ENCODE results near the gene GRAMD1B.
"Not testable (repeated sequence)": the region's sequence is repeated elsewhere in the genome, so short reads cannot be mapped to it uniquely, and the experiment has no call there.

The GRAMD1B gene

DNA sequence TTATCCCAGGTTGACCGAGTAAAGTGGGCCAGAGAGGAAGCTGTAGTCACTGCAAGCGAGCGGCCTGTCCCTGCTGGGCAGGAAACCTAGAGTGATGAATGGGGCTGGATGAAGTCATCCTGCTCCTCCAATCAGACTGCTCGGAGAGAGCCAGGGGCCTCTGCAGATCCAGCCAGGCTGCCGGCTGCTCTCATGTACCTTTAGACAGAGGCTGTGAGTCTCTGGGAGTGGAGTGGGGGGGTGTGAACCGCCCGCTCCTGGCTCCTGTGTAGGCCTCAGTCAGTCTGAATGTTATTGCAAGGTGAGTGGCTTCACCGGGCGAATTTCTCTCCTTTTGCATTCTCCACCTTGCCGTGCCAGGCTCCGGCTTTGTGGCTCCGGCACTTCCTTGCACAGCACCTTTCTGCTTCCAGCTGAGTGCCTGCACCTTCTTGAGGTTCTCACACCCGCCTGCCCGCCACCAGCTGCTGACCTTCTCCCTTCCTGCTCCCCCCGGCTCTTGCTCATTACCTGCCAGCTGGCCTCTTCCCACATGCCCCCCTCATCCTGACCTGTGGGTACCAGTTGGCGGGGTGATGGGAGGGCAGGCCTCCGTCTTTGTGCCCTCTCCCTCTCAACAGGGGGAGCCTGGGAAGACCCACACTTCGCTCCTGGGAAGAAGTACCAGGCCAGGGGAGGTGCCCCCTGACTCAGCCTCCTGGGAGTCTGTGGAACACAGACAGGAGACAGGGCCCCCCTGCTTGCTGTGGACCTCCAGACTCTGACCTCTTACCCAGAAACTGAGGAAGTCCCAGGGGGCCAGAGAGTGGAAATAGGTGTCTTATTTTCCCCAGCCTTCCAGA, 79.9 kb downstream of the GRAMD1B start:
- no peak for DNase-seq (ENCODE audit: low read depth)

DNA sequence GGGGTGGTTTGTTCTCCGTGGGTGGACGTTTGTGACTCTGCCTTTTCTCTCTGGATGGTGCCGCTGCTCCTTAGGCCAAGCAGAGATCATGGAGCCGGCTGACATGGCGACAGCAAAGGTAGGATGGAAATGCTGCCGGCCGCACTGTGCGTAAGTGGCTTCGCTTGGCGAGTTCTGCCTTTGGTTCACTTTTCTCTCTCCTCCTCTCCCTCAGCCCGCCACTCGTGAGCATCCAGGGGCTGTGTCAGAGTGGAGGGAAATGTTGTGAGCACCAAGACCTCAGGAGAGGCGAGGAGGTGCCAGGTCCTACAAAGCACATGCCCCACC, 80.5 kb downstream of the GRAMD1B start:
- DNase-seq (ENCODE audit: low read depth), result no peak

DNA sequence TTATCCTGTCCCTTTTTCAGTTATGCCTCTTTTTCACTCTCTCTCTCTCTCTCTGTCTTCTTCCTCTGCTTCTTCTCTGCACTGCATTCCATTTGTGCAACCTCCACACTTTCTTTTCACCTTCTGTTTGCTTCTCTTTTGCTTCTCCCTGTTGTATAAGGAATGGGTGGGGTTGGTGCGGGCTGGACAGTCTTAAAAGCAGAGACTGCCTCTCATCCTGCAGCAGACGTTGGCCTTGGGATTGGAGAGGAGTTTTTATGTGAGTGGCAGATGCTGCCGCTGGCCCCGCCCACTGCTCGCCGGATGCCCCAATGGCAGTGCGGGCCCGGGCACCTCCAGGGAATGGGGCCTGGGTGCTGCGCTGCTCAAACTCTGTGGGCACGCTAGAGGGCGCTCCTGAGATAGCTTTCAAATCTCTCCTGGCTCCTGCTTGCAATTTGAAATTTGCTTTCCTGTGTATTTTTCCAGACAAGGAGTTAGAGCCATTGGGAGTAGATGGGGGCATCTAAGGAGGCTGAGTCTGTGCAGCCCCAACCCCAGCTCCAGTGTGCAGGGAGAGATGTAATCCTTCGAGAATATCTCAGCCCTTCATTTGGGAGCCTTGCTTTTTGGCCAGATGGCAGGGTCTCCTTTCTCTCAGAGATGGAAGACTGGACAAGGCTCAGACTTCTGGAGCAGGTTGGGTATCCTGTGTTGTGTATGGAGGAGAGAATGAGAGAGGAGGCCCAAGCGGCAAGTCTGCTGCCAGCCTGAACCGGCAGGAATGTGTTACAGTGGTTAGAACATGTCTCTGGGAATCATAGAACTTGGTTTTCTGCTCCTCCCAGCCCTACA, 81.2 kb downstream of the GRAMD1B start:
- DNase-seq (ENCODE audit: low read depth), result peak; percentile 64

DNA sequence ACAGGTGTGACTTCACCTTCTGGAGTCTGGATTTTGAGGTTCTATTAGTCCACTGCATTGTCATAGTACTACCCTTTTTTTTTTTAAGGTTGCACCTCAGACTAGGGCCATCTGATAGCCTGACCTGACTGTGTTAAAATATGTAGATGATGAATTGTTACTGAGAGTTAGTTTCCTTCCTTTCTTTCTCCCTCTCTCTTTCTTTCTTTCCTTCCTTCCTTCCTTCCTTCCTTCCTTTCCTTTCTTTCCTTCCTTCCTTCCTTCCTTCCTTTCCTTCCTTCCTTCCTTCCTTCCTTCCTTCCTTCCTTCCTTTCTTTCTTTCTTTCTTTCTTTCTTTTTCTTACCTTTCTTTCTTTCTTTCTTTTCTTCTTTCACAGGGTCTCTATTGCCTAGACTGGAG, 83.2 kb downstream of the GRAMD1B start:
- DNase-seq (ENCODE audit: low read depth), result not testable (repeated sequence)

DNA sequence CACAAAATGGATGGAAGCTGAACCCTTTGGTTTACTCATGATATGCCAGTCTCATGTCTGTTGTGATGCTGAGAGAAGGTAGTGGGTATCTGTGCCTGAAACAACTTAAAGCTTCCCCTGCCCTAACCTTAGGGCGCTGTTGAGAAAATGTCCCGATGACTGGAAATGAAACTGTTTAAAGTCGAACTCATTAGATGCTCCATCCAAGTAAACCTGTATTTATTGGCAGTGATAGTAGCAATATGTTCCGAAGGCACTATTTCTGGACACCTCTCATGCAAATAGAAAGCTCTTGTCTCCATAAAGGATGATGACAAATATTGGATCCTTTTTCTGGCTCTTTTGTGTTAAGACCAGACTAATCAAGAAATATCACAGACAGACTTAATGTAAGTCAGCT, 86.2 kb downstream of the GRAMD1B start:
- no peak for DNase-seq (ENCODE audit: low read depth)

DNA sequence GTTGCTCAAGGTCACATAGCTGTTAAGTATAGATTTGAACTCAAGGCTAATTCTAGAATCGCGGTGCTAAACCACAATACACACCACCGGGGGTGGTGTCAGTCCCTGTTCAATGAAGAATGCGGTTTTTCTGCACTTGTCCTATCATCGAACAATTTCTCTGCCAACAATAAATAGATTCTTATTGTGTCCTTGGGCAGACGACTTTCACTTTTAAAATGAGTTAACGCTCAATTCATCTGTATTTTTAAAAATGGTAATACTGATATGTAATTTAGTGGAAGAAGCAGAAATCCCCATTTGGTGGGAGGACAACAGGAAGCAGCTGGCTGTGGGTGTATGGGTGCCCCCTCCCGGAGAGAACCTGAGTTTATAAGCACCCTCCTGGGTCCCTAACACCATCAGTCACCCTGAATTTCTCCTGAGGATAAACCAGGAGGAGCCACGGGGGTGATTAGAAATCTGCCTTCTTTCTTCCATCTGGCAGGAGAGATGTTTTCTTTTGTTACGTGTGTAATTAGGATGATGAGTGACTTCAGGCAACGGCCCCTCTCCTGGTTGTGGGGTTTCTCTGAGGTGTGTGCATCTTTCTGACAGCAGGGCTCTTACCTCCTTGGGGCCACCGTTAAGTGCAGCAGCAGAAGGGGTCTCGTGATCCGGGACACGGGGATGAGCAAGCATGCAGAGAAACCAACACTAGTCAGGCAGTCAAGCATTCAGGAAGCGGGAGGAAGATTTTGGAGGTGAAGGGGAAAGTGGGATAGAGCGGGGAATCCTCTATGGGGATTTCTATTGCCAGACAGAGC, 87.7 kb downstream of the GRAMD1B start:
- no peak for DNase-seq (ENCODE audit: low read depth)

DNA sequence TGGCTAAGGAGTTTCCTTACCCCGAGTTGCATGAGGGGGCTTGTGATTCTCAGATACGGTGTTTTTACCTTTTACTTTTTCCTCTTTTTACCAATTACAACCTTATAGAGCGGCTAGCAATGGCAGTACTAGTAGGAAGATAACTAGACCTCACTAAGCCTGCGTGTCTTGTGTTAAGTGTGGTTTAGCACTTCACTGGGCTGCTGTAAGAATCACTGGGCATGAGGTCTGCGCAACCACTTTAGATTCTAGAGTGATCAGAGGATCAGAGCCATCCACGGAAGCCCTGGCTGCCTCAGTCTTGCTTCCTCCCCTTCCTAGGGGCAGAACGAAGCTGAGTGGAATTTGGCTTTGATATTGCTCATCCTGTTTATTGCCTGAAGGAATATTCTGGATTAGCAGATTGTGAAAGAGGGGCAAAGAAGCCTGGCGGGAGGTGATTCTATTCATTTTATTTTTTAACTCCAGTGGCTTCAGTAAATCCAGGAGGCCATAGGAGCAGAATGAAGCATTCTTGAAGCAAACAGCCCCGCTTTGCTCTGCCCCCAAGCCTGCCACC, 88.5 kb downstream of the GRAMD1B start:
- no peak for DNase-seq (ENCODE audit: low read depth)

DNA sequence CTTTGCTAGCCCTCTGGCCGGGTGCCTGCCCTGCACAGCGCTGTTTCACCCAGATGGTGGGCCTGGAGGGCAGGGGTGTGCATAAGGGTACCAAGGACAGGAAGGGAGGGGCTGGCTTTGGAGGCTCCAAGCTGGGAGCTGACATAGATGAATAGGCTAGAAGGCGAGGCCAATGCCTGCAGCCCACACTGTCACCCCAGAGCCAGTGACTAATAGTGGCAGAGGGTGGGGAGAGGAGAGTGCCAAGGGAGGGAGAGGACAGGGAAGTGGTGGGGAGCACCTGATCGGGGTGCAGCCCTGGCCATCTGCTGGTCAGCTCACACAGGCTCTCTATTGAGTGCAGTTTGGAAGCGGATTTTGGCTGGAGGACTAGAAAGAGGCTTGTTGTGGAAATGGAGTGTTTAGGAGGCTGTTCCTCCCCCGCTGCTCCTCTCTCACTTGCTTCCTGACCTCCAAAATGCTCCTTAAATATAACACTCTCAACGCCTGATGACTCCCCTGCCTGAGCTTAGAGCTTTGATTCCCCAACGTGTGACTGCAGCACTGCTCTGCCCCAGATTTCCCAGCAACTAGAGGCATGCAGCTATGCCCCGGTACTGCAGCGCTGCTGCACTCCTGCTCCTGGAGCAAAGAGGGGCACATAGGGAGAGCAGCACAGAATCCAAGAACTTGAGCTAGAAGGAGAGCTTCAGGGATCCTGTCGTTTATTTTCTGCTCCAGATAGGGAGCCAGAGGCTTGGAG, 89.2 kb downstream of the GRAMD1B start:
- DNase-seq (ENCODE audit: low read depth), result no peak

DNA sequence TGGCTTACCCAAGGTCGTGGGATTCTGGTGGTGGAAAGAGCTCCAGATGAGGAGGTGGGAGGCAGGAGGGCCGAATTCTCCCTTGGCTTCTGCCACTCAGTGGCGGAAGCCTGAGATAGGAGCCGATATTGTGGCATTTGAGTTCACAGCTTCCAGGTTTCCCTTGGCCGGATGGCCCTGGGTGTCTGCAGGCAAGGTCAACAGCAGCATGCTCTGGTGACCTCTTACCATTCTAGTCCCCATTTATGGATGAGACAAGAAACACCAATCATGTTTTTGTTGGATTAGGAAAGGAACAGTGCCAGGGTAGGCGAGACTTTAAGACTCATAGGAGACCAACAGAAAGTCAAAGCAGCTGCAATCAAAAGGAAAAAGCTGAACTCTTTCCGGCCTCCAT, 89.7 kb downstream of the GRAMD1B start:
- no peak for DNase-seq (ENCODE audit: low read depth)

DNA sequence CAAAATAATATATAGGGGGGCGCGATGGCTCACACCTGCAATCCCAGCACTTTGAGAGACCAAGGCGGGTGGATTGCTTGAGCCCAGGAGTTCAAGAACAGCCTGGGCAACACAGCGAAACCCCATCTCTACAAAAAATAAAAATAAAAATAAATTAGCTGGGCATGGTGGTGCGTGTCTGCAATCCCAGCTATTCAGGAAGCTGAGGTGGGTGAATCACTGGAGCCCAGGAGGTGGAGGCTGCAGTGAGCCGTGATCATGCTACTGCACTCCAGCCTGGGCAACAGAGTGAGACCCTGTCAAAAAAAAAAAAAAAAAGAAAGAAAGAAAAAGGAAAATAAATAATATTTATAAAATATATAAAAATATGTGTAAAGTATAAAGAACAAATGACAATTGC, 90.4 kb downstream of the GRAMD1B start:
- not testable (repeated sequence) for DNase-seq (ENCODE audit: low read depth)

DNA sequence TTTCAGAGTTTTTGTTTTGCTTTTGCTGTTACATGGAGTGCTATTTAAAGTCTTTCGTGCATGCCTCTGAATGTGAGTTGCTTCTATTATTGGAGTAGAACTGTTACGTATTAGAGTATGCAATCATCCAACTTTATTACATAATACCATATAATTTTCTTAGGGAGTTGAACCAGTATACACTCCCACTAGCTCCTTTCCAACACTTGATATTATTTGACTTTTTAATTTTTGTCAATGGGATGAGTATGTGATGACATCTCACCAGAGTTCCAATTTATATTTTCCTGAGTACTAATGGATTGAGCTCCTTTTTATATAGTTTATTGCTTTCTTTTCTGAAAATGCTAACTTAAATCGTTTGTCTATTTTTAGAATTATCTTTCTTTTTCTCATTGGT, 90.9 kb downstream of the GRAMD1B start:
- no peak for DNase-seq (ENCODE audit: low read depth)

DNA sequence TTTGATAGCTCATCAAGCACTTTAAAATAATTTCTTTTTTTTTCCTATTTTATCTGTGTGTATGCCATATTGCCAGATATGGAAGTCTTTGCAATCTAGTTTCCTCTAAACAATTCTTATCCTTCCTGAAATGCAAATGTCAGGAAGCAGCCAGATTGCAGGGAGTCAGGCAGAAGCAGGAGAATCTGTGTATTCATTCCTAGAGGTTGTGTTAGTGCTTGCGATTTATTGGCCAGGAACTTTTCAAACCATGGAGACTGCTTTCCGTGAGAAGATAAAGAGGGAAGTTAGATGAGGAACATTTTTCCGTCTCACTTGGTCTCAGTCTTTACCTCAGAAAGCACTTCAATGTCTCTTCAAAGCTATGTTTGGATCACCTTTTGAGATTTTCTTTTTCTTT, 91.9 kb downstream of the GRAMD1B start:
- DNase-seq (ENCODE audit: low read depth), result no peak

DNA sequence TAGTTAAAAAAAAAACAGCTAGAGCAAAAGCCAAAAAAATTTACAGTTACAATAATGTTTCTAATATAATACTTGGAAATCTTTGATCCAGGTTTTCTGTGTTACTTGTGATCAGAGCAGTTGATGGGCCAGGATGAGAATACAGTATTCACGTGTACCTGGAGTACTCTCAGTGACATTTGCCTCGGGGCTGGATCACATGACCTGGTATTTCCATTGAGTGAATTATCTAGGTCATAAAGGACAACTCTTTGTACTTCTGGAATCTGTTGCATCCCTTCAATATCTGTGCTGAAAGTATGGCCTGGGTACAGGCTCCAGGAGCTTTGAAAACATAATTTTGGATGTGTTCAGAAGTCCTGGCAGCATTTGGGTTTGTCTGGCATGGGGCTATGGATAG, 93.5 kb downstream of the GRAMD1B start:
- no peak for DNase-seq (ENCODE audit: low read depth)

DNA sequence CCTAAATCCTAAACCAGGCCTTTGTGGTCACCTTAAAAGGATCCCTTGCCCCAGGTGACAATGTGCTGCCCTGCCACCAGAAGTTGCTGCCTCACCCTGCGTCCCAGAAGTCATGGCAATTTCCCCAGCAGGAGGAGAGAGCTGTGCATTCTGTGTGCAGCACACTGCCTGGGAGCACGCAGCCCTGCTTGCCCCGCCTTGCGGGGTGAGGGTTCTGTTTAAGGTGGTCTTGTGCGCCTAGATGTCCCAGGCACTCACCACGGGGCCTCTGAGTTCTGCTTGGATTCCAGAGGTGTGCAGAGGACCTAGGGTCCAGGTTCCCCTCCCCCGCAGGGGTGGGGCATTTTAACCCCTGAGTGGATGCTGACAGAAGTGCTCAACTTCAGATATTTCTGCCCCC, 95.0 kb downstream of the GRAMD1B start:
- DNase-seq (ENCODE audit: low read depth), result no peak

DNA sequence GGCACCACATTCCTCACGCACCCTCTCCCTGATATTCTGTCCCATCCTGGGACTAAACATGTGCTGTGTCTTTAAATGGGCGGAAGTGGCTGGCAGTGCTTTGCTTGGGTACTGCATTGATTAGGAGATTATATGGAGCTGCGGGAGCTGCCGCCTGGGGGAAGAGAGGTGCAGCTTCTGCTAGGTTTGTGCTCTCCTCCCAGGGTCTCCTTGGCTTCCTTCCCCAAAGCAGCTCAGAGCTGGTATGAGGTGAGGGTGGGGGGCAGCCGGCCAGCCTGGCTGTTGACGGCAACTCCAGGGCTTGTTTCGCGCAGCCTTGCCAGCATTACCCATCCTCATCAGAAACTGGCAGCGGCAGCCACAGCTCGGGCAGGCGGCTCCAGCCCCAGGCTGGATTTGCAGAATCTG, 95.4 kb downstream of the GRAMD1B start:
- no peak for DNase-seq (ENCODE audit: low read depth)

DNA sequence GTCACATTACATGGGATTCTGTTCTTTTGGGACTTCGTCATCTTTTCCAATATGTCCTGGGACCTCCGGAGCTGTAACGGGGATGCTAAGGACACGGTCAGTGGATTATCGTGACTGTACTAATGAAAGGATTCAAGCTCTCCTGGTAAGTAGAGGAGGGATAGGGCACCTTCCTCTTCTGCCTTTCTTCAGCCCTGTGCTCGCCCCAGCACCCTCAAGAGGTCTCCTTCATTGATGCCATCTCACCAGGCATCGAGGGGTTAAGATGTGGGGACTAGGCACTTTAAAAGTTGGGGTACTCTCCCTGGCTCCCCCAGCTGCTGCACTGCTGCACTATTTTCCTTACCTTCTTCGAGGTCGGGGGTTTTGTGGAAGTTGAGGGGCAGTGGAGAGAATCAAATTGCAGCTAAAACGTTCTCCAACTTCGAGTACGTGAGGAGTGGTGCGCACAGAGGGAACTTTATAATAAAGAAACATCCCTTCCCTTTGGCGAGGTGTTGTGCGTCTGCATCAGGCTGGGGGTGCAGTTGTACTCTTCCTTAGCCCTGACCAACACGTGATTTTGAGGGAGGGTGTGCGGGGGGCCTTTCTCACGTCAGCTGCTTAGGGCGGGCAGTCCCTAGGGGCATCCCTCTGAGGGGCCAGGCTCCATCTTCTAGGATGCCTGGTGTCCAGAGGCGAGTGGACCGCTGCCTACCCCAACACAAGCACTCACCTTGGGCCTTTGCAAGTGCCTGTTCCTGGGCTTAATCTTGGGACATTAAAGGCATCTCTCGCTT, 96.1 kb downstream of the GRAMD1B start:
- no peak for DNase-seq (ENCODE audit: low read depth)

DNA sequence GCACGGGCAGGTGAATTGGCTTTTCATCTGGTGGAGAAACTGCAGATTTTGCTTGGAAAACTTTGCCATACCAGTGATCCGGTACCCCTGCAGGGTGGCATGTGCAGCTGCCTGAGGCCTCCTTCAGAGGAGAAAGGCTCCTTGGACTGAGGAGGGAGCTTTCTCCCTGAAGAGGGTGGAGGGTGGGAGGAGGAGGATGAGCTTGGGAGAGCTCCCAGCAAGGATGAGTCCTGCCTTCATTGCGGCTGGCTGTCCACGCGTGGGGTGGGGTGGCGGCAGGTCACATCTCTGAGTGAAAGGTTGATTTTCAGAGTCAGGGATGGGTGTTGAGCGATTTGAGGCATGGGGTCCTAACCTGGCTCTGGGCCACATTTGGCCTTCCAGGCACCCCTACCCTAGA, 96.8 kb downstream of the GRAMD1B start:
- no peak for DNase-seq (ENCODE audit: low read depth)

DNA sequence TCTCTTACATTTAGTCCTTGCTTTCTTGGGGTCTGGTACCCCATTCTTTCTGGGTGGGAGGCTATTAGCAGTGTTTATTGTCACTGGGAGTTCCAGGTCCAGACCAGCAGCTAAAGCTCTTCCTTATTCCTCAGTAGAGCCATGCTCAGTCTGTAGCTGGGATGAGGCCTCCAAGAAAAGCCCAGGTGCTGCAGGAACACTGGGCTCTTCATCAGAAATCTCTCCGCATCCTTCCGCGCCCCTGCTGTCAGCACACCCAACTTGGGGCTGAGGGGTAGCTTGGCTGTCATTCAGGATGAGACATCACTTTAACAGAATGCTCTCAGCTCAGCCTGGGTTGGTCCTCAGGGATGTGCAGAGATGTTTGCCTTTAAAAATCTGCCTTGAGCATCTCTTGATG, 97.5 kb downstream of the GRAMD1B start:
- DNase-seq (ENCODE audit: low read depth), result no peak

DNA sequence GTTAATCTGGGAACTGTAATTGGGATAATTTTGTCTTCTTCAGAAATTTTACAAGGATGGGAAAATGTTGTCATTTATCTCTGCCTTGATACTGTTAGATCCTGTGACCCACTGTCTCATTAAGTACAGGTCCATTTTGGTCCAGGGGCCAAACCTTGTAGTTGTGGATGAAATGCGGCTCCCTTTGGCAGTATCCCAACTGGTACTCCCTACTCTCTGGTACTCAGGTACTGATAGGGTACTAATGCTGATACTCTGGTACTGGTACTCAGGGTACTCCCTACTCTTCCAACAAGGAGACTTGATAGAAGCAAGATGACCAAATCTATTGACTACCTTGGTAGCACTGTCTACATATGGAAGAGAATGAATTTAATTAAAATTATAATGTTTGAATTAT, 97.9 kb downstream of the GRAMD1B start:
- DNase-seq (ENCODE audit: low read depth), result no peak

DNA sequence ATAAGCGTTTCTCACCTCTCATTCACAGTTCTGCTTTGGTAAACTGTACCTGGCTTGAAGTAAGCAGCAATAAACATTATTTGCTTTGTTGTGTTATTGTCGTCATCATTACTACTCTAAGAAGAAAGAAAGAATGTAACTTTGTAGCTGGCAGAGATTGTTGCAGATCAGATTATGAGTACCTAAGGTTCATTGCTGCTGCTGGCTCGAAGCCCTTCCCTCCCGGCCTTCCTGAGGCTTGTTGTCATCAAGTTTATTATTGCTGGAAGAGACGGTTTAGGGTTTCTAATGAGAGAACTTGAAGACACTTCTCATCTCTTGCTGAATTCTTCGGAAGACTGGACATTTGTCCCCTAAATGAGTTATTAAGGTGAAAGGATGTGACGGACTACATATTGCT, 101.3 kb downstream of the GRAMD1B start:
- no peak for DNase-seq (ENCODE audit: low read depth)

DNA sequence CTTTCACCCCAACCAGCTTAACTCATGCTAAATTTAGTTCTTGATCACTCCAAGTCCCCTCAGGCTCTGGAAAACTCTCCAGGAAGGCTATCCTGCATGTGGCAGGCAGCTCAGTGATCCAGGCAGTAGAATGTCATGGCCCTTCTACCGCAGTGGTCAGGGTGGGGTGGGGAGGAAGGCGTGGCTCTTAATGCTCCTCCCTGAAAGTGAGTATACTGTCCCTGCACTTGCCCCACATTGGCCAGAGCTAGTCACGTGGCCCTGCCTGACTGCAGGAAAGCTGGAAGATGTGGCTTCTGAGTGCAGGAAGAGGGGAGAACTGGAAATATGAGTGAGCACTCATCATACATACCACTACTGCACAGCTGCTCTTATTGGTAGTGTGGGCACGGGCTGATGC, 102.1 kb downstream of the GRAMD1B start:
- no peak for DNase-seq (ENCODE audit: low read depth)

Measured in activated T-cell treated with anti-CD3 and anti-CD28 coated beads for 24 hours (primary cell).